ENCODE data around the gene MAP3K6.
"Not testable (repeated sequence)": the region's sequence is repeated elsewhere in the genome, so short reads cannot be mapped to it uniquely, and the experiment has no call there.

Gene MAP3K6

DNA sequence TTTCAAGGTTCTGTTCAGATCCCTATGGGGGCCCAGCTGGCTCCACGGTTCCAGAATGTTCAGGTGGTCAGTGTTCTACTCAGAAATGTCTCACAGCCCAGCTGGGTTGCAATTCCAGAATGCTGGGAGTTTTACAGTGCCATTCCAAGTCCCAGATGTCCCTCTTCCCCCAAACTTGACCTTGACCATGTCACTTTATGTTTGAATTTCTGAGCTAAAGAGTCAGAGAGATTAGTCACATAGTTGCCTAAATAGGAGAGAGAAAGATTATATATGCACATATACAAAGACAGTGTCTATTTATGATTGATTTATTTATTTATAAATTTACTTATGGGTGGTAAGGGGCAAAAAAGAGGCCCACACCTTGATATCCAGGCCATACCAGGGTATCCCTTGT, 28.2 kb upstream of the MAP3K6 start:
- no peak for DNase-seq

DNA sequence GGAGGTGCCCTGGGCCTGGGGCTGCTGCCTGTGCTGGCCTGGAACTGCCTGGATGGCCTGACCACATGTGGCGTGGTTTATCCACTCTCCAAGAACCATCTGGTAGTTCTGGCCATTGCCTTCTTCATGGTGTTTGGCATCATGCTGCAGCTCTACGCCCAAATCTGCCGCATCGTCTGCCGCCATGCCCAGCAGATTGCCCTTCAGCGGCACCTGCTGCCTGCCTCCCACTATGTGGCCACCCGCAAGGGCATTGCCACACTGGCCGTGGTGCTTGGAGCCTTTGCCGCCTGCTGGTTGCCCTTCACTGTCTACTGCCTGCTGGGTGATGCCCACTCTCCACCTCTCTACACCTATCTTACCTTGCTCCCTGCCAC, 27.5 kb upstream of the MAP3K6 start:
- no peak for DNase-seq

DNA sequence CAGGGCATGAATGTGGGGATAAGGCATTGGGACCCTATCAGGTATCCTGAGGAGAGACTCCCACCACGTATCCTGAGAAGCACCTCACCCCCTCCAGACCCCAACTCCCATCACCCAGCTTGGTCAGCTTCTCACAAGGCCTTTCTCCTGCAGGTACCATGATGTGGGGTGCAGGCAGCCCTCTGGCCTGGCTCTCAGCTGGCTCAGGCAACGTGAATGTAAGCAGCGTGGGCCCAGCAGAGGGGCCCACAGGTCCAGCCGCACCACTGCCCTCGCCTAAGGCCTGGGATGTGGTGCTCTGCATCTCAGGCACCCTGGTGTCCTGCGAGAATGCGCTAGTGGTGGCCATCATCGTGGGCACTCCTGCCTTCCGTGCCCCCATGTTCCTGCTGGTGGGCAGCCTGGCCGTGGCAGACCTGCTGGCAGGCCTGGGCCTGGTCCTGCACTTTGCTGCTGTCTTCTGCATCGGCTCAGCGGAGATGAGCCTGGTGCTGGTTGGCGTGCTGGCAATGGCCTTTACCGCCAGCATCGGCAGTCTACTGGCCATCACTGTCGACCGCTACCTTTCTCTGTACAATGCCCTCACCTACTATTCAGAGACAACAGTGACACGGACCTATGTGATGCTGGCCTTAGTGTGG, 27.0 kb upstream of the MAP3K6 start:
- DNase-seq = no peak

DNA sequence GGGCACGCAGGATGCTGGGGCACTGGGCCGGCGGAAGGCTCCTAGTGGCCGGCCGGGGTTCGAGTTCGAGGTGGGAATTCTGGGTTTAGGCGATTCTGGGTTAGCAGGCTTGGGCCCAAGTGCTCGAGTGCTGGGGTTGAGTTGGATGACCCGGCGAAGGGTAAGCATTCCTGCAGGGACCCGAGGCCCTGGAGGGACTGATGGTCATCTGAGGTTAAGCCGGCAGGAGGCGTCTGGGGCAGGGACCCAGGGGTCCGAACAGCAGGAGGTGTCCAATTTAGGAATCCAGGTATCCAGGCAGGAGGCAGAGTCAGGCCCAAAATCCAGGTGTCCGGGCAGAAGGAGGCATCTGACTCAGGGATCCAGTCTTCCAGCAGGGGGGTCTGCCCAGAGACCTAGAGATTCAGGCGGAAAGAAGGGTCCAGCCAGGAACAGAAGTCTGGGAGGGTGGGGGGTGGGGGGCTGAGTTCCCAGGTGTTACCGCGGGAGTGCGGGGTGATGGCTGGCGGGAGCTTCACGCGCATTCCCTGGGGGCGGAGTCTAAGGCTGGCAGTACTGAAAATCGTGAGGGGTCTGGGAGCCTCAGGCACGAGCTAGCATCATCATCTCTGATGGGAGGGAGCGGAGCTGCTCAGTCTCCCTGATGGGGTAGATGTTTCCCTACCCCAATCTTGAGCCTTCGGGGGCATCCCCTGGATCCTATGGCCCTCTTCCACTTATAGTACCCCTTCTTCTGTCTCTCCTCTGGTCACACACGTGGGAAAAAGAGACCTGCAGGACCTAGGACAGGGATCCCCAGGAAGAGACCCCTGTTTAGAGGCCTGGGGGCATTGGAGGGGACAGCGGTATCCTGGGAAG, 26.2 kb upstream of the MAP3K6 start:
- no peak for DNase-seq

DNA sequence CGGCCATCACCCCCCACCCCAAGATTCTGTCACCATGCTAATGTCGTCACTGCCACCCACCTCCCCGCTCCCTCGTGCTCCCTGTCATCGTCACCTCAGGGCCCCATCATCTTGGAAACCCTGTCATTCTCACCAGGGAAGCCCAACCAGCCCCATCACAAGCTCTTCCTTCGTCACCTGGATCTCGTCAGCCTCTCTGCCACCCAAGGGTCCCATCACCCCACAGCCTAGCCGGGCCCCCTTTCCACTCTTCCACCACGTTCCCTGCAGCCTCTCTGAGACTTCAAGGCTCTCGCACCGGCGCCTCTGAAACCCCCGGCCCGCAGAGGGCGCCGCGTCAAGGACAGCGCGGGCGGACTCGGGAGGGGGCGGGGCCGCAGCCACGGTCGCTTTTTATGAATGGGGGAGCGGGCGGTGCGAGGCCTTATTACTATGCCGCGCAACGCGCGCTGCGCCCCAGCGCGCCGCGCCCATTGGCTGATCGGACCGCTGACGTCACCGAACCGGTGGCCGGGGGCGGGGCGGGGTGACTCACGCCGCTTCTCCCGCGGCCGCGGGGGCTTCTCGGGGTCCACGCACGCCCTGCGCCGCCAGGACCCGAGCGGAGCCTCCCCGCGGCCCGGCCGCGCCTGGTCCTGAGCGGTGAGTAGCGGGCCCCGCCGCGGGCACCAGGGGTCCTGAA, 25.5 kb upstream of the MAP3K6 start, which contains the start of gene GPR3:
TSS of gene GPR3 (plus strand) at position 527 of the 682 bp plus-strand sequence. CDS start 1,177 bp downstream, outside the sequence.
- DNase-seq = peak; percentile 59

DNA sequence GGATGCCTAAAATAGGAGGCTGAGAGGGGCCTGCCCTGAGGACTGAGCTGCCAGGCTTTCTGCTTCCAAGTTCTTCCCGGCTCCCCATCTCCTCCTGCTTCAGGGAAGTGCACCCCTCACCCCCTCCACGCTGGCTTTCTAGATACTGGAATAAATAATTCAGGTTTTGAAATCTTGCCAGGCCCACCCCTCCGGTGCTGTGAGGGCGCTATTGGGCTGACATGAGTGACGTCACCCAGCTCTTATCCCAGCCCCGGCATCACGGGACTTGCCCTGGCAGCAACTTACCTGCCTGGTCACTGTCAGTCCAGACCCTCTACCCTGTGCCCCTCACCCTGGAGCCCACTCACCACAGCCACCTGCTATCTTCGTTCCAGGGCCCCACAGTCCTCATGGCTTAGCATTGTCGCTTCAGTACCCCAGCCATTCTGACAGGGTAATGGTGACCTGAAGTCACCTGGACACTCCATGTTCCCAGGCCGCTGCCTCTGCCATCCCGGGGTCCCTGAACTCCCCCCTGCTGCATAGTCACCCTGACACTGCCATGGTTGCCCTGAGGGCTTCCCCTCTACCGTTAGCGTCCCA, 24.8 kb upstream of the MAP3K6 start:
- peak; percentile 4 for DNase-seq

DNA sequence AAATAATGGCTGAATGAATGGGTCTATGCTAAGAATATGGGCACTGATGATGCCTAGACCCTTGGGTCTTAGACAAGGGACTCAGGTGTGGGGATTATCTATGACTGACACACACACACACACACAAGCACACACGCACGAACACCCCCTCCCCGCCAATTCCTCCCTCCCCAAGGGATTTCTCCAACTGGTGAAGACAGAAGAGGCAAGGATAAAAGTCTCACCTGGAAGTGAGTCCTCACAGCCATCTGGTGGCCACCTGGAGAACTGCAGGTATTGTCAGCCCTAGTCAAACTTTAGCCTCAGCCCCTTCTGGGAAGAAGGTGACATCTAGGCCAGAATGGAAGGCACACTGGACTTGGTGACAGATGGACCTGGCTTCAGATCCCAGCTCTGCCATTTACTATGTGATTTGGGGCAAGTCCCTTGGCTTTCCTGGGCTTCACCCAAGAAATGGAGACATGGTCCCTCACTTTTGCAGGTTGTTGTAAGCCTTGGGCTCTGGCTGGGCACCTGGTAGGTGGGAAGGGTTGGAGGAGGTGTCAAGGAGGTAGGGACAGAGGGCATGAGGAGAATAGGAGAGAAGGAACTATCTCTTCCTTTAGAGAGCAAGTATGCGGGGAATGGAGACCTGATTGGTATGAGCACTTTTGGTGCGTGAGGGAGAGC, 21.7 kb upstream of the MAP3K6 start:
- peak; percentile 3 for DNase-seq

DNA sequence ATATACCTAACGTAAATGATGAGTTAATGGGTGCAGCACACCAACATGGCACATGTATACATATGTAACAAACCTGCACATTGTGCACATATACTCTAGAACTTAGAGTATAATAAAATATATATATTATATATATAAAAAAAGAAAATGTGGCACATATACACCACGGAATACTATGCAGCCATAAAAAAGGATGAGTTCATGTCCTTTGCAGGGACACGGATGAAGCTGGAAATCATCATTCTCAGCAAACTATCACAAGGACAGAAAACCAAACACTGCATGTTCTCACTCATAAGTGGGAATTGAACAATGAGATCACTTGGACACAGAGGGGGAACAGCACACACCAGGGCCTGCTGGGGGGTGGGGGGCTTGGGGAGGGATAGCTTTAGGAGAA, 18.0 kb upstream of the MAP3K6 start:
- DNase-seq = not testable (repeated sequence)

DNA sequence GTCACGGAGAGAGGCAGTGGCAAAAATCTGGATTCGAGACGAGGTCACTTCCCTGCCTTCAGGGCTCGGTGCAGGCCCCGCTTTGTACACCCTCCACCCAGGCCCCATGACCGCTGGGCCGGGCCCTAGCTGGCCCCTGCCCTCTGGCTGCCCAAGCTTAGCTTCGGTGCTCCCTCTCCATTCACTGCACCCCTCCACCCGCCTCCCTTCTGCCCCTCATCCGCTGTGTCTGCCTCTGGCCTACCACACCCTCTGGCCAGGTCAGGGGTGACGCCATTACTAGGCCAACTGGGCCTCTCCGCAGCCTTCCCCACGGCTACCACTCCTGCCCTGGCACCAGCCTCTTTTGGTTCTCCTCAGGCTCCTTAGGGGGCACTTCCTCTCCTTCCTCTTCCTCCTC, 16.9 kb upstream of the MAP3K6 start:
- DNase-seq = no peak

DNA sequence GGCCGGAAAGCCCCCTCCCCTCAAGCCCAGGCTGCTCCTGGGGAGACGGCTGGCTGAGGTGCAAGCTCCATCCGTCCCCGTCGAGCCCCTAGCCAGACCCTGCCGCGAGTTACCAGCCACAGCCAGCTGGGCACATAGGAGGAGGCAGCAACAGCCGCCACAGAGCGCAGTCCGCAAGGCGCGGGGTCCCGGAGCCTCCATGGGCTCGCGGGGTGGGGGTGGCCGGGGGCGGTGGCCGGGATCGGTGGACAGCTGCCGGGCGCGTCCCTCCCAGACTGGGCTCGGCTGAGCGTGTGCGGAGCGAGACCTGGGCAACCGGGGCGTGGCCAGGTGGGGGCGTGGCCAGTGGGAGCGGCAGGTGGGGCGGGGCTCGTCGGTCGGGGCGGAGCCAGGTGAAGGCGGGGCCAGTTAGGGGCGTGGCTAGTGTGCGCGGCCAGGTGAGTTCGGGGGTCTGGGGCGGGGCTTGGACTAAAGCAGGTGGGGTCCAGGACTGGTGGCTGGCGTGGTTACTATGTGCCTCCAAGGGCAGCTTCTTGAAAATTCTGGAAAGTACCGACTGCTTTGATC, 16.4 kb upstream of the MAP3K6 start, which contains the start of gene CD164L2:
TSS of gene CD164L2 (minus strand) at position 295 of the 567 bp plus-strand sequence. CDS start at position 201, 94 bp downstream.
- DNase-seq = peak; percentile 9

DNA sequence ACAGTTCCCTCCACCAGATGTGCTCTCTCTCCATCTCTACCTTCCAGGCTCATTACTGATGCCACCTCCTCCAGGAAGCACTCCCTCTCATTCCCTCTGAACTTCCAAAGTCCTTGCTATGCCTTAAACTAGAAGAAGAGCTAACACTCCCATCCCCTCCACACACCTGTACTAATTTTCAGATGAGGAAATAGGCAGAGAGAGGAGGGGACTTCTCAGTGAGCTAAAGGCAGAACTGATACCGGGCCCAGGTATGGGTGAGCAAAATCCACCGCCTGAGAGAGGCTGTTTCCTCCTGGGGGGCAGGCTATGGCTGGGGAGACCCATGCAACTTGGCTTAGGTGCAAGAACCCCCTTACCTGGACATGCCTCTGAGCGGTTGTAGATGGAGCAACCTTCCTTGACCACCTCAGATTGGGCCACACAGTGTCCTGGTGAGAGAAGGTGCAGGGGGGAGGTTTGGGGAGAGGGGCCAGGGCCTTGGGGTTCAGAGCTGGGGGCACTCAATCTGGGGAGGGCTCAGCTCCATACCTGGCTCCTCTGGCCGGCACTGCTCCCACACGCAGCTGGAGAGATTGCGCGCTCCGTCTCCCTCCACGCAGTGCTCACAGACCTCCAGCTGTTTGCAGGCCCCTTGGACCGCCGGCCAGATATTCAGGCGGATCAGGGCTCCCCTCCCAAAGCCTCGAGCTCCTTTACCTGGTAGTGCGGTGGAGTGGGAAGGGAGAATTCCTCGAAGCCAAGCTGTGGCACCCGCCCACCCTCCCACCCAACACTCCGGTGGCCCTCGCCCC, 15.4 kb upstream of the MAP3K6 start:
- no peak for DNase-seq

DNA sequence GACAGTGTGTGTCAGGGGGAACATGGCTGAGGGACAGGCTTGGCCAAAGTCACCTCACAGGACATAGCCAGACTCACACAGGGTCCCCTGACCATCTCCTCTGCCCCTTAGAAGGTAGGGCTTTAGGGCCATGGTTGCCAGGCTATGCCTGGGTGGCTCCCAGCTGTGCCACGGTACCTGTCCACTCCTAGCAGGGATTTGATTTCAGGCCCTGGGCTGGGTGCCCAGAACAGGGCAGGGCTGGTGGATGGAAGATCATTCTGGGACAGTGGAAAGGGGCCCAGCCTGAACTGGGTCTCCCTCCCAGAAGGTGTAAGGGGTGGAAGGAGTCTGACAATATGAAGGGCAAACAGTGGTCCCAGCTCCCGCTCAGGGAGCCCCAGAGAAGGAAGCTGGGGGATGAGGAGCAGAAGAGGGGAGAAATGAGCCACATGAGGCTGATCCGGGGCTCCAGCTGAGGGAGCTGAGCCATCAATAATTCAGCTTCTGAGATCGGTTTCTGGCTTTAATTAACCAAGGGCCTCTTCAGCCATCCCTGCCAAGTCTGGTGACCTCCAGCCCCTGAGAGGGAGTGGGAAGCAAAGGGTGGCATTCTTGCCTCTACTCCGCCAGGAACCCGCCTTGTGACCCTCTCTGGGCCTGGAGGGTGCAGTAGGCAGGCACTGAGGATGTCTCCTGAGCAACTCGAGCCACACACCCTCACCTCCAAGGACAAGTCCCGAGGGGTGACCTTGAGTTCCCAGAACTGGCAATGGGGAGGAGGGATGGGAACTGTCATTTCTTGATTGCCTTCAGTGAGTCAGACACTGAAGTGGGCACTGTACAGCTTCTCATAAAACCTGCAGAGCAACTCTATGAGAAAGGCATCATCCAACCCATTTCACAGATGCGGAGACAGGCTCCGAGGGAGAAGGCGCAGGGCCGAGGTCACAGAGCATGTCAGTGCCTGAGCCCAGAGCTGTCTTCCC, 14.3 kb upstream of the MAP3K6 start:
- no peak for DNase-seq

DNA sequence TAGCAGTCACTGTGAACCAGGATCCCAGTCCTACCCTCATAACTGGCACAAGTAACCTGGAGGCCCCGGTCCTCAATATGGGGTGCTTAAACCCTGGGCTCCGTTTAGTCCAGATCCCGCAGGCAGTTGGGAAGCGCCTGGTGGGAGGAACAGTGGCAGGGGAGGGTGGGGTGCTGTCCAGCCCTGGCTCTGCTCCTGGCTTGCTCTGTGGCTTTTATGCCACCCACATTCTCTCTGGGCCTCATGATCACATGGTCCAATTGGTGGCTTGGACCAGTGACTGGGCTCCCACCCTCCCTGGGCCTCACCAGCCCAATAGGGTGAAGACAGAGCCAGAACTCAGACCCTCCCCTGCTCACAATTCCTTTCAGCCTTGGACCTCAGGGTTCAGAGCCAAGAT, 13.5 kb upstream of the MAP3K6 start:
- no peak for DNase-seq

DNA sequence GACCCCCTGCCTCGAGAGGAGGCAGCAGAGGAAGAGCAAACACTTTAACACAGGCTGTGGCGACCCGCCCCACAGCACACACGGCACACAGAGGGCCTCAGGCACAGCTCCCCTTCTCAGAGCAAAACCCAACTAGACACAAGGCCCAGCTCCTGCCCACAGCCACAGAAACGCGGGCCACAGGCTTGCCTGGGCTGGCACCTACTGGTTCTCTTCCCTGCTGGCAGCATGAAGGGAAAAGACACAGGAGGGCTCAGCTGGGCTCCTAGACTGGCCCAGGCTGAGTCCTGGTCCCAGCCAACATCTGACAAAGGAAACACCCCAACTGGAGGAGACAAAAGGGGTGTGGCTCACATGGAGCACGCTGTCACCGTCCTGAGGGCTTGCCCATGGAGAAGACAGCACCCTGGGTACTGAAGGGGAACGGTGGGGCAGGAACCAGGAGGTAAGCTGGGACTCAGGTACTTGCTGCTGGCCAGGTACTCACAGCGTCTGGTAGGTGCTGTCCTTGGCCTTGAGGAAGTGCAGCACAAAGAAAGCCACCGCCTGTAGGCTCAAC, 12.9 kb upstream of the MAP3K6 start:
- no peak for DNase-seq

DNA sequence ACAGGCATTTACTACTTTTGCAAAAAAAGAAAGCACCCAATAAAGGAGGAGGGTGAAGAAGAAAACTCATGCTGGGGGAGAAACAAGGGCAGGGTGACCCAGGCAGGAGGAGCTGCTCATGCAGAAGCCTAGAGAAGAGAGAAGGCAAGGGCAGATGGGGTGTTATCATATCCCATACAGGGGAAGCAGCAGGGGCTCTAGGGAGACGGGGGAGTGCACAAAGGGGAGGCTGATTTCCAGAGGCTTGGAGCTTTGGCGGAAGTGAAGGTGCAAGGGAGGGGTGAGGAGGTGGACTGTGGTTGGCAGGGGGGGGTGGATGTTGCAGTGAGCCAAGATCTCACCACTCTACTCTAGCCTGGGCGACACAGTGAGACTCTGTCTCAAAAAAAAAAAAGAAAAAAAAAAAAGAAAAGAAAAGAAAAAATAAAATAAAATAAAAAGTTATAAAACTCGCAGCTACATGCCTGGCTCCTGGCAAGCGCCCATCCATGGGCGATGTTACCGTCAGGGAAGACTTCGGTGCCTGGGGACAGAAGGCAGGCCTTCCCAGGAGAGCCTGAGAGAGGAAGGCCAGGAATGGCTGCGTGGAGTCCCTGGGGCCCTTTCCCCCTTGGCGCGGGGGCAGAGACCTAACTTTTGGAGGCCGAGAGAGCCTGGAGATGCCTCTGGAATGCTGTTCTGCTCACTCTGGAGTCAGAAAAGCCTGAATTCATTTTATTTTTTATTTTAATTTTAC, 11.2 kb upstream of the MAP3K6 start:
- no peak for DNase-seq

DNA sequence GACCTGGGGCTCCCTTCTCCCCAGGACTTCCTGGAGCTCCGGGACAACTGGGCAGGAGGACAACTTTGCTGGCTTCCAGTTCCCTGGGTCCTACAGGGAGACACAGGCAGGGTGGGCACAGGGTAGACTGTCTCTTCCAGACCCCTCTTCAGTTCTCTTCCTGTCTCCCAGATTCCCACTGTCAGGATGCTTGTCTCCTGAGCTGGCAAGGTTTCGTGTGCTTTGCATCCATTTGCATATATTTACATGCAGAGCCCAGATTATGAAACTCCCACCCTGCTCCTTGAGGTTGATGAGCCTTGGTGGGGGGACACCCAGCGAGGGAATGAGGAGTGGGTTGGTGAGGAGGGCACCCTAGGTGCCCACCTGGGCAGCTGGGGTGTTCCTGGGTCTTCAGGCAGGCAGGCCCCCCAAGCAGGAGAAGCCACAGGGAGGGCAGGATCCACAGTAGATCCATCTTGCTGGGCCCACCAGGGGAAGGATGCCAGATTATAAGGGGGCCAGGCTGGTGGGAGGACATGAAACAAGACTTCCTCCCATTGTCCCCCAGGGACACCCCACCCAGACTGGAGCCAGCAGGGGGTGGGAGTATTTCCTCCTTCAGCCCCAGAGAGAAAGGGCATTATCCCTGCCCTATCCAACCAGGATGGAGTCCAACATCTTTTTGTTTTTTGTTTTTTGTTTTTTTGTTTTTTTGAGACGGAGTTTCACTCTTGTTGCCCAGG, 7.8 kb upstream of the MAP3K6 start, which contains the start of gene FCN3:
TSS of gene FCN3 (minus strand) at position 463 of the 725 bp plus-strand sequence. CDS start at position 457, 6 bp downstream.
- no peak for DNase-seq

DNA sequence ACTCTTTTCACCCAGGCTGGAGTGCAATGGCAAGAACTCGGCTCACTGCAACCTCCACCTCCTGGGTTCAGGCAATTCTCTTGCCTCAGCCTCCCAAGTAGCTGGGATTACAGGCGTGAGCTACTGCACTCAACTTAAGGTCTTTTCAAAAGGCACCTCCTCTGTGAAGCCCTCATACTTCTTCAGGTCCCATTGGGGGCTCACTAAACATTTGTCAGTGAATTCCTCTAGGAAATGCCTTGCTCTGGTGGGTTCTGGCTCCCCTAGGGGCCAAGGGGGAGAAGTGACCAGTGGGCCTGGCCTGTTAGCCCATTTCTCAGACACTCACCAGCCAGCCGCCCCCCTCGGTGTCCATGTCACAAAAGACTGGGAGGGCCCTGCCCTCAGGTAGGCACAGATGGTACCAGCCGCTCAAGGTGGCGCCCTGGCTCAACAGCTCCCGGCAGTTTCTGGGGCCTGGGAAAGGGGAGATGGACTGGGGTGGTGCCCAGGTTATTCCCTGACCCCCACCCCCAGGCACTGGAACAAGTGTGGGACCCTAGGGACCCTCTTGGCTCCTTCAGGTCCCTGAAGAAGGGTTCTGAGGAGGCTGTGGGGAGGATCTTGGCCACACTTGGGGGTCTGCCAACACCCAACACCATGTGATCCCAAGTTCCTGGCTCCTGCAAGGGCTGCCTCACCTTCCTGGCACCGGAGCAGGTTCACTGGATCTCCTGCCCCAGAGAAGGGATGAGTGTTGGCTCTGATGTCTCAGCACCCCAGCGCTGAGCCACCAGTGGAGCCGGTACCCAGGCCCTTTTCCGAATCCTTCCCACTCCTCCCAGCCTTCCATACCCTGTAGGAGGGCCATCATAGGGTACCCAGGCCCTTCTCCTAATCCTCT, 6.3 kb upstream of the MAP3K6 start:
- no peak for DNase-seq

Data from NCI-H774 (cell line).